ENCODE results near the gene PANK4. TPM values are rescaled to one million over a fixed set of nuclear protein-coding genes. Genes with fewer than 3 reads are reported as not detected.

Gene PANK4
- total and polyA plus RNA-seq, 9 of the 15 experiments (the other 6 are each of a cell fraction or from before 2014, with no cell fraction given), result 0.93 to 55.6 (median 31.5) TPM

DNA sequence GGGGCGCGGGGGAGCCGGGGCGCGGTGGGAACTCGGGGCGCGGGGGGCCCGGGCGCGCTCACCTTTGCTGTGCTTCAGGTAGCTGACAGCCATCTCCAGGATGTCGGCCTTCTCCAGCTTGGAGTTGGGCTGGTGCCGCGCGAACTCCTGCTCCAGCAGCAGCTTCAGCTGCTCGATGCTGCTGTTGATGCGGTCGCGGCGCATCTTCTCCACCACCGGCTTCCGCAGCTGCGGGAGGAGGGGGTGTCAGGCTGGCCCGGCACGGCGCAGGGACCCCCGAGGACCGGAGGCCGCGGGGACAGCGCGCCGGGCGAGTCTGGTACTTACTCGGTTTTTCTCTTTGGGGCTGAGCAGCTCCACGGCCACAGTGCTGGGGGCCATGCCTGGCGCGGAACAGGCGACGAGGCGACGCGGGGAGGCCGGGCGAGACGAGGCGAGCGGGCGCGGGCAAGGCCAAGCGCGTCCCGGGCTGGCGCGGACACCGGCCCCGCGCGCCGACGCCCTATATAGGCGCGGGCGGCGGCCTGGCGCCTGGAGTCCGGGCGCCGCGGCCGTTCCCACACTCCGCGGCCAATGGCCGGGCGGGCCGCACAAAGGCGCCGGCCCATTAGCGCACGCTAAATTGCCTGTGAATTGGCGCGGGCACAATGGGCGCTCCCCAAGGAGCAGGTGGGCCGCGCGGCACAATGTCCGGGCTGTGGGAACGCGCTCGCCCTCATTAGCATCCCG lies 3.6 kb upstream of the PANK4 start, which contains the start of gene HES5 (continued):
- TF ChIP-seq ILK (tag; IDR thresholded peaks at IDR 0.05; ENCODE audit: borderline replicate concordance, low read depth) (no peak), NCOA1 (IDR thresholded peaks at IDR 0.05; ENCODE audit: low read depth) (no peak), PCBP2 (IDR thresholded peaks at IDR 0.05; ENCODE audit: low read depth, low read length, poor library complexity, severe bottlenecking) (no peak), NFYB (IDR thresholded peaks at IDR 0.05; ENCODE audit: extremely low read depth, insufficient read length) (no peak), MAFF (IDR thresholded peaks at IDR 0.05; ENCODE audit: low read length) (no peak), ZNF274 (IDR thresholded peaks at IDR 0.05; ENCODE audit: borderline replicate concordance, low read depth, low read length) (no peak), PCBP1 (IDR thresholded peaks at IDR 0.05; ENCODE audit: low read depth, low read length, poor library complexity, severe bottlenecking) (peak; percentile 13), ZNF764 (CRISPR knock-in tag; IDR thresholded peaks at IDR 0.05; ENCODE audit: low read depth) (no peak), IFI16 (CRISPR knock-in tag; IDR thresholded peaks at IDR 0.05) (no peak), ZNF445 (CRISPR knock-in tag; IDR thresholded peaks at IDR 0.05; ENCODE audit: low read depth) (no peak), ZNF41 (CRISPR knock-in tag; conservative IDR thresholded peaks at IDR 0.05) (no peak)
- TF ChIP-seq, protein P1, sequence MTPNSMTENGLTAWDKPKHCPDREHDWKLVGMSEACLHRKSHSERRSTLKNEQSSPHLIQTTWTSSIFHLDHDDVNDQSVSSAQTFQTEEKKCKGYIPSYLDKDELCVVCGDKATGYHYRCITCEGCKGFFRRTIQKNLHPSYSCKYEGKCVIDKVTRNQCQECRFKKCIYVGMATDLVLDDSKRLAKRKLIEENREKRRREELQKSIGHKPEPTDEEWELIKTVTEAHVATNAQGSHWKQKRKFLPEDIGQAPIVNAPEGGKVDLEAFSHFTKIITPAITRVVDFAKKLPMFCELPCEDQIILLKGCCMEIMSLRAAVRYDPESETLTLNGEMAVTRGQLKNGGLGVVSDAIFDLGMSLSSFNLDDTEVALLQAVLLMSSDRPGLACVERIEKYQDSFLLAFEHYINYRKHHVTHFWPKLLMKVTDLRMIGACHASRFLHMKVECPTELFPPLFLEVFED (CRISPR knock-in tag; conservative IDR thresholded peaks at IDR 0.05), result no peak
- TF ChIP-seq, protein P2, sequence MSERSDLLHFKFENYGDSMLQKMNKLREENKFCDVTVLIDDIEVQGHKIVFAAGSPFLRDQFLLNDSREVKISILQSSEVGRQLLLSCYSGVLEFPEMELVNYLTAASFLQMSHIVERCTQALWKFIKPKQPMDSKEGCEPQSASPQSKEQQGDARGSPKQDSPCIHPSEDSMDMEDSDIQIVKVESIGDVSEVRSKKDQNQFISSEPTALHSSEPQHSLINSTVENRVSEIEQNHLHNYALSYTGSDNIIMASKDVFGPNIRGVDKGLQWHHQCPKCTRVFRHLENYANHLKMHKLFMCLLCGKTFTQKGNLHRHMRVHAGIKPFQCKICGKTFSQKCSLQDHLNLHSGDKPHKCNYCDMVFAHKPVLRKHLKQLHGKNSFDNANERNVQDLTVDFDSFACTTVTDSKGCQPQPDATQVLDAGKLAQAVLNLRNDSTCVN (CRISPR knock-in tag; IDR thresholded peaks at IDR 0.05), result no peak
- TF ChIP-seq, protein P3, sequence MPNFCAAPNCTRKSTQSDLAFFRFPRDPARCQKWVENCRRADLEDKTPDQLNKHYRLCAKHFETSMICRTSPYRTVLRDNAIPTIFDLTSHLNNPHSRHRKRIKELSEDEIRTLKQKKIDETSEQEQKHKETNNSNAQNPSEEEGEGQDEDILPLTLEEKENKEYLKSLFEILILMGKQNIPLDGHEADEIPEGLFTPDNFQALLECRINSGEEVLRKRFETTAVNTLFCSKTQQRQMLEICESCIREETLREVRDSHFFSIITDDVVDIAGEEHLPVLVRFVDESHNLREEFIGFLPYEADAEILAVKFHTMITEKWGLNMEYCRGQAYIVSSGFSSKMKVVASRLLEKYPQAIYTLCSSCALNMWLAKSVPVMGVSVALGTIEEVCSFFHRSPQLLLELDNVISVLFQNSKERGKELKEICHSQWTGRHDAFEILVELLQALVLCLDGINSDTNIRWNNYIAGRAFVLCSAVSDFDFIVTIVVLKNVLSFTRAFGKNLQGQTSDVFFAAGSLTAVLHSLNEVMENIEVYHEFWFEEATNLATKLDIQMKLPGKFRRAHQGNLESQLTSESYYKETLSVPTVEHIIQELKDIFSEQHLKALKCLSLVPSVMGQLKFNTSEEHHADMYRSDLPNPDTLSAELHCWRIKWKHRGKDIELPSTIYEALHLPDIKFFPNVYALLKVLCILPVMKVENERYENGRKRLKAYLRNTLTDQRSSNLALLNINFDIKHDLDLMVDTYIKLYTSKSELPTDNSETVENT (CRISPR knock-in tag; IDR thresholded peaks at IDR 0.05), result no peak
- TF ChIP-seq, protein P4, sequence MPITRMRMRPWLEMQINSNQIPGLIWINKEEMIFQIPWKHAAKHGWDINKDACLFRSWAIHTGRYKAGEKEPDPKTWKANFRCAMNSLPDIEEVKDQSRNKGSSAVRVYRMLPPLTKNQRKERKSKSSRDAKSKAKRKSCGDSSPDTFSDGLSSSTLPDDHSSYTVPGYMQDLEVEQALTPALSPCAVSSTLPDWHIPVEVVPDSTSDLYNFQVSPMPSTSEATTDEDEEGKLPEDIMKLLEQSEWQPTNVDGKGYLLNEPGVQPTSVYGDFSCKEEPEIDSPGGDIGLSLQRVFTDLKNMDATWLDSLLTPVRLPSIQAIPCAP (CRISPR knock-in tag; IDR thresholded peaks at IDR 0.05; ENCODE audit: borderline replicate concordance), result no peak
- TF ChIP-seq, protein P5, sequence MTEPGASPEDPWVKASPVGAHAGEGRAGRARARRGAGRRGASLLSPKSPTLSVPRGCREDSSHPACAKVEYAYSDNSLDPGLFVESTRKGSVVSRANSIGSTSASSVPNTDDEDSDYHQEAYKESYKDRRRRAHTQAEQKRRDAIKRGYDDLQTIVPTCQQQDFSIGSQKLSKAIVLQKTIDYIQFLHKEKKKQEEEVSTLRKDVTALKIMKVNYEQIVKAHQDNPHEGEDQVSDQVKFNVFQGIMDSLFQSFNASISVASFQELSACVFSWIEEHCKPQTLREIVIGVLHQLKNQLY (CRISPR knock-in tag; conservative IDR thresholded peaks at IDR 0.05), result no peak
- TF ChIP-seq, protein P6, sequence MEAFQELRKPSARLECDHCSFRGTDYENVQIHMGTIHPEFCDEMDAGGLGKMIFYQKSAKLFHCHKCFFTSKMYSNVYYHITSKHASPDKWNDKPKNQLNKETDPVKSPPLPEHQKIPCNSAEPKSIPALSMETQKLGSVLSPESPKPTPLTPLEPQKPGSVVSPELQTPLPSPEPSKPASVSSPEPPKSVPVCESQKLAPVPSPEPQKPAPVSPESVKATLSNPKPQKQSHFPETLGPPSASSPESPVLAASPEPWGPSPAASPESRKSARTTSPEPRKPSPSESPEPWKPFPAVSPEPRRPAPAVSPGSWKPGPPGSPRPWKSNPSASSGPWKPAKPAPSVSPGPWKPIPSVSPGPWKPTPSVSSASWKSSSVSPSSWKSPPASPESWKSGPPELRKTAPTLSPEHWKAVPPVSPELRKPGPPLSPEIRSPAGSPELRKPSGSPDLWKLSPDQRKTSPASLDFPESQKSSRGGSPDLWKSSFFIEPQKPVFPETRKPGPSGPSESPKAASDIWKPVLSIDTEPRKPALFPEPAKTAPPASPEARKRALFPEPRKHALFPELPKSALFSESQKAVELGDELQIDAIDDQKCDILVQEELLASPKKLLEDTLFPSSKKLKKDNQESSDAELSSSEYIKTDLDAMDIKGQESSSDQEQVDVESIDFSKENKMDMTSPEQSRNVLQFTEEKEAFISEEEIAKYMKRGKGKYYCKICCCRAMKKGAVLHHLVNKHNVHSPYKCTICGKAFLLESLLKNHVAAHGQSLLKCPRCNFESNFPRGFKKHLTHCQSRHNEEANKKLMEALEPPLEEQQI (IDR thresholded peaks at IDR 0.05), result no peak
